Mesenchymal stem cell (in vitro differentiated cells and primary cell): ENCODE data around the gene GLI3.

Experiments
- DNase-seq: peaks from one replicate; pipeline ENCODE4 v3.0.0-alpha.2; 2013
- H2AFZ ChIP-seq: one replicate; pipeline ENCODE4 v1.6.1; 2013; ENCODE audit warnings: low read depth, mild to moderate bottlenecking, control low read depth, inconsistent platforms, low read length, moderate library complexity
- H2AK5ac ChIP-seq: 2 replicates; pipeline ENCODE4 v1.6.1; 2013; ENCODE audit warnings: low read length, moderate library complexity, mild to moderate bottlenecking, inconsistent platforms; ENCODE audit not compliant: severe bottlenecking
- H2BK120ac ChIP-seq: one replicate; pipeline ENCODE4 v1.6.1; 2013; ENCODE audit warnings: low read depth, mild to moderate bottlenecking, inconsistent platforms, low read length, moderate library complexity
- H2BK12ac ChIP-seq, 2 experiments: one replicate each; pipeline ENCODE4 v1.6.1; 2013; ENCODE audit warnings: inconsistent platforms in 2 of 2, low read length in 2 of 2, mild to moderate bottlenecking in 2 of 2, moderate library complexity in 2 of 2, control low read depth in 1 of 2
- H2BK15ac ChIP-seq: one replicate; pipeline ENCODE4 v1.6.1; 2013; ENCODE audit warnings: mild to moderate bottlenecking, low read depth, inconsistent platforms; ENCODE audit not compliant: poor library complexity, severe bottlenecking
- H2BK5ac ChIP-seq: 2 replicates; pipeline ENCODE4 v1.6.1; 2013; ENCODE audit warnings: low read depth, mild to moderate bottlenecking, low read length, control low read depth, inconsistent platforms; ENCODE audit not compliant: poor library complexity, severe bottlenecking
- H3K14ac ChIP-seq, 2 experiments: one replicate each; pipeline ENCODE4 v1.6.1; 2013; ENCODE audit warnings: inconsistent platforms in 2 of 2, low read length in 2 of 2, control low read depth in 1 of 2, mild to moderate bottlenecking in 1 of 2, moderate library complexity in 1 of 2
- H3K18ac ChIP-seq, 2 experiments: one replicate each; pipeline ENCODE4 v1.6.1; 2013; ENCODE audit warnings: inconsistent platforms in 2 of 2, low read length in 2 of 2, control low read depth in 1 of 2, low read depth in 1 of 2, mild to moderate bottlenecking in 1 of 2
- H3K23ac ChIP-seq, 2 experiments: one replicate each; pipeline ENCODE4 v1.6.1; 2013; ENCODE audit warnings: inconsistent platforms in 2 of 2, low read length in 2 of 2, mild to moderate bottlenecking in 2 of 2, moderate library complexity in 2 of 2, control low read depth in 1 of 2
- H3K27ac ChIP-seq: 2 replicates; pipeline ENCODE4 v1.5.1; 2013; ENCODE audit warnings: mild to moderate bottlenecking, moderate library complexity, low read length, control low read depth, inconsistent platforms; ENCODE audit not compliant: poor library complexity, severe bottlenecking
- H3K27me3 ChIP-seq, 2 experiments: 2 replicates each; pipeline versions ENCODE4 v1.6.1 to v1.7.0; 2013; ENCODE audit warnings: low read length in 2 of 2, mild to moderate bottlenecking in 2 of 2, moderate library complexity in 2 of 2, control low read depth in 1 of 2, inconsistent platforms in 1 of 2; ENCODE audit not compliant: control insufficient read depth in 1 of 2, insufficient read depth in 1 of 2
- H3K36me3 ChIP-seq, 2 experiments: 2 replicates each; pipeline versions ENCODE4 v1.6.1 to v1.7.0; 2013; ENCODE audit warnings: low read length in 2 of 2, control low read depth in 1 of 2, inconsistent platforms in 1 of 2, low read depth in 1 of 2, mild to moderate bottlenecking in 1 of 2; ENCODE audit not compliant: insufficient read depth in 2 of 2, control insufficient read depth in 1 of 2
- H3K4ac ChIP-seq, 2 experiments: one replicate each; pipeline ENCODE4 v1.6.1; 2013; ENCODE audit warnings: inconsistent platforms in 2 of 2, low read length in 2 of 2, mild to moderate bottlenecking in 2 of 2, moderate library complexity in 2 of 2, control low read depth in 1 of 2, low read depth in 1 of 2
- H3K4me1 ChIP-seq: 2 replicates; pipeline ENCODE4 v1.6.1; 2013; ENCODE audit warnings: low read depth, low read length, control low read depth; ENCODE audit not compliant: control insufficient read depth, insufficient read depth
- H3K4me2 ChIP-seq: 2 replicates; pipeline ENCODE4 v1.6.1; 2013; ENCODE audit warnings: low read length, mild to moderate bottlenecking, inconsistent platforms; ENCODE audit not compliant: poor library complexity, severe bottlenecking
- H3K4me3 ChIP-seq, 2 experiments: 2 replicates each; pipeline versions ENCODE4 v1.5.1 to v1.7.0; 2013; ENCODE audit warnings: low read length in 2 of 2, mild to moderate bottlenecking in 2 of 2, control low read depth in 1 of 2, low read depth in 1 of 2; ENCODE audit not compliant: insufficient read depth in 1 of 2
- H3K79me1 ChIP-seq: replicated peaks from 2 replicates; pipeline ENCODE4 v1.6.1; 2013; ENCODE audit warnings: mild to moderate bottlenecking, control low read depth, low read length, inconsistent platforms; ENCODE audit not compliant: poor library complexity, severe bottlenecking
- H3K9ac ChIP-seq: 2 replicates; pipeline ENCODE4 v1.7.0; 2013; ENCODE audit warnings: mild to moderate bottlenecking, low read length, moderate library complexity
- H3K9me3 ChIP-seq: 2 replicates; pipeline ENCODE4 v1.7.0; 2013; ENCODE audit warnings: mild to moderate bottlenecking, low read length; ENCODE audit not compliant: control insufficient read depth
- H4K8ac ChIP-seq: one replicate; pipeline ENCODE4 v1.6.1; 2013; ENCODE audit warnings: inconsistent platforms, mild to moderate bottlenecking, low read length, moderate library complexity
- H4K91ac ChIP-seq: one replicate; pipeline ENCODE4 v1.6.1; 2013; ENCODE audit warnings: mild to moderate bottlenecking, low read length, inconsistent platforms
- WGBS: methylation state at CpG from one replicate; pipeline ENCODE4 v1.1.7; 2013; ENCODE audit warnings: mixed read lengths; 5-methylcytosine and 5-hydroxymethylcytosine counted together

The GLI3 gene

DNA sequence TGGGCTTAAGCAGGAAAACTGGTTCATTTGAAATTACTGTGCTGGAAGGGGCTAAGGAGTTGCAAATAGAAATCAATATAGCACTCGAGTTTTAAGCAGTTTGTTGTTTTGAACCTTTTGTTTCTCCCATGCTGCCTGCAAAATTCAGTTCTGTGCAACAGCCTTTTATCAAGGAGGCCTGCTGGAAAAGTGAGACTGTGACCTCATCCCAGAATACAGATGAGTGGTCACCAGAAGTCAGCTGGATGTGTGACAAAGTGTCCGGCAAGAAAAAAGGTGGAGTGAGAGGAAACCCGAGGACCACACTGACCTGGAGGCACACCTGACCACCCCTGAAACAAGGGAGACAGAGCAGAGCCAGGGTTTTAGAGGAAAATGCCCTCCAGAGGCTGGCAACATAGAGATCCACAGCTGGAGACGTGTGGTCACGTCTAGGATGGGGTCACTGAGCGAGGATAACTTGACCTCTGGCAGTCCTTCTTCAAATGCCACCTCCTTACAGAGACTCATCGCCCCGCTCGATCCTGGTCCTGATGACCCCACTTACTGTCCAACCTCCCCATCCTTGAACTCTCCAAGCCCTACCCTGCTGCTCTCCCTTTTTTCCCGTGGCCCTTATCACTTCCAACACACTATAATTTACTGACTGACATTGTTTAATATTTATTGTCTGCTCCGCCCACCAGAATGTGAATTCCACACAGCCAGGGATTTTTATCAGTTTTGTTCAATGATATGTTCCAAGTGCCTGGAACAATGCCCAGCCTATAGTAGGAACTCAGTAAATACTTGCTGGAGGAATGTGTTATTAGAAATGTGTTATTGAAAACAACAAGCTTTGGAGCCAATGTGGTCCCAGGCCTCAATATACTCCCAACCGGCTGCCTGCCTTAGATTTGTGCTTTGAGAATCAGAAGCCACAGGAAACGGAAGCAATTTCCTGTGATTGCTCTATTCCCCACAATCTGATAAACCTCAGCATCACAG, 243.8 kb downstream of the GLI3 start:
- Histone ChIP-seq H3K23ac (no peak overlapping the region), H3K36me3 (peaks cover 0 to 15% of the 10 kb centered on the region in 2 experiments), H3K4ac (no peak overlapping the region), H3K27ac (no peak overlapping the region), H2AFZ (no peak overlapping the region), H3K4me3 (no peak overlapping the region), H3K4me2 (no peak overlapping the region), H2BK12ac (peak overlapping the region in 1 of 2 experiments; percentile 6), H3K9ac (peak overlapping the region; percentile 25), H2BK5ac (no peak overlapping the region), H3K27me3 (no peaks in the 10 kb centered on the region), H3K9me3 (no peaks in the 10 kb centered on the region), H2AK5ac (peak overlapping the region; percentile 44), H4K8ac (peak overlapping the region; percentile 27), H3K18ac (no peak overlapping the region), H2BK15ac (no peak overlapping the region), H4K91ac (no peak overlapping the region), H2BK120ac (no peak overlapping the region), H3K79me1 (peaks cover 1% of the 10 kb centered on the region), H3K4me1 (peaks cover 12% of the 10 kb centered on the region), H3K14ac (no peak overlapping the region)
- DNase-seq, result peak; percentile 37
- WGBS, result 60% methylated on average over 12 of the region's 13 CpGs

GRCh38 chr7:41984888-41985287, 252.1 kb downstream of the GLI3 start:
- Histone ChIP-seq H3K4me1 (no peaks in the 10 kb centered on the region), H3K18ac (no peak overlapping the region), H3K4me3 (no peak overlapping the region), H3K27ac (no peak overlapping the region), H2AFZ (no peak overlapping the region), H2AK5ac (no peak overlapping the region), H2BK120ac (no peak overlapping the region), H4K91ac (no peak overlapping the region), H3K4ac (no peak overlapping the region), H2BK5ac (no peak overlapping the region), H2BK12ac (no peak overlapping the region), H2BK15ac (no peak overlapping the region), H3K9ac (no peak overlapping the region), H3K27me3 (no peaks in the 10 kb centered on the region), H3K23ac (no peak overlapping the region), H4K8ac (no peak overlapping the region), H3K4me2 (no peak overlapping the region), H3K79me1 (peaks cover 5% of the 10 kb centered on the region), H3K9me3 (no peaks in the 10 kb centered on the region), H3K36me3 (peaks cover 0 to 31% of the 10 kb centered on the region in 2 experiments), H3K14ac (no peak overlapping the region)
- peak; percentile 63 for DNase-seq
- no CpG with 5 or more reads among the region's 1 CpG for WGBS

- no peak overlapping the region for H3K4me3 ChIP-seq
- peaks cover 3% of the 10 kb centered on the region for H3K79me1 ChIP-seq
- H4K91ac ChIP-seq, result no peak overlapping the region
- 97% methylated on average over 9 of the region's 12 CpGs for WGBS
- H3K23ac ChIP-seq, result no peak overlapping the region
- no peak overlapping the region for H2BK5ac ChIP-seq
- no peak overlapping the region for H3K18ac ChIP-seq
- no peak overlapping the region for H4K8ac ChIP-seq
- no peak overlapping the region for H2AFZ ChIP-seq
- H3K27ac ChIP-seq, result no peak overlapping the region
- no peak overlapping the region for H3K4me2 ChIP-seq
- H3K9me3 ChIP-seq, result no peaks in the 10 kb centered on the region
- no peak overlapping the region for H3K14ac ChIP-seq
- H2BK15ac ChIP-seq, result no peak overlapping the region
- no peak overlapping the region for H3K9ac ChIP-seq
- peaks cover 6 to 54% of the 10 kb centered on the region in 2 experiments for H3K36me3 ChIP-seq
- H3K27me3 ChIP-seq, result no peaks in the 10 kb centered on the region
- DNase-seq, result no peak
- H2AK5ac ChIP-seq, result no peak overlapping the region
- H3K4ac ChIP-seq, result no peak overlapping the region
- no peak overlapping the region for H2BK12ac ChIP-seq
- H3K4me1 ChIP-seq, result peaks cover 1% of the 10 kb centered on the region
- no peak overlapping the region for H2BK120ac ChIP-seq
Observed at GRCh38 chr7:41981046-41982040, 255.7 kb downstream of the GLI3 start.
